Mucosa of descending colon (tissue), 3 donors: ENCODE results near the gene ZFP57. TPM values are rescaled to one million over a fixed set of nuclear protein-coding genes. Genes with fewer than 3 reads are reported as not detected.

Experiments used
- ATAC-seq: fragments of 200-7000 bp; cut with Tn5 transposase; one replicate; pipeline ENCODE4 v1.9.1; 2020; ENCODE audit warnings: mild to moderate bottlenecking, moderate library complexity
- DNase-seq, 3 donors: peaks; one replicate each; pipeline ENCODE4 v3.0.0-alpha.2; 2020
- H3K36me3 ChIP-seq: fragments of 200-600 bp; one replicate; pipeline ENCODE4 v1.8.0; 2021; ENCODE audit warnings: low read depth, mild to moderate bottlenecking
- H3K4me1 ChIP-seq: fragments of 200-600 bp; one replicate; pipeline ENCODE4 v1.8.0; 2021; ENCODE audit warnings: low read depth, mild to moderate bottlenecking
- H3K4me3 ChIP-seq: fragments of 200-600 bp; one replicate; pipeline ENCODE4 v1.8.0; 2021; ENCODE audit warnings: mild to moderate bottlenecking
- H3K9me3 ChIP-seq: fragments of 200-600 bp; one replicate; pipeline ENCODE4 v1.8.0; 2021; ENCODE audit warnings: mild to moderate bottlenecking
- intact Hi-C, 2 donors: fragments of 100-400 bp; cut with DNase I in 1 of 2; cut with micrococcal nuclease in 1 of 2; formaldehyde crosslinking; loops; one replicate each; pipeline versions ENCODE4 v1.11.0 to v1.11.1; 2022; cut with DNase I, micrococcal nuclease
- total RNA-seq, 3 donors: library from RNA; stranded (reverse); fragmentation: NEBNext Ultra II Directional in 2 of 3; extraction: Animal tissue kit (Norgen Biotek cat#: 25700) in 2 of 3; gene quantifications; one replicate each; pipeline versions ENCODE4 v1.2.1 to v1.2.4, GENCODE V29; 2021 to 2023
- TF ChIP-seq, protein P1 (sequence below): fragments of 200-600 bp; IDR thresholded peaks from one replicate; pipeline ENCODE4 v1.8.0; 2022; ENCODE audit warnings: antibody characterized with exemption, mild to moderate bottlenecking
- donor health status: DM: no; HTN: no; CAD: no; lungs with moderate emphysema.
- donor health status: DM: no; HTN: no; CAD: no.
- donor health status: DM: no; HTN: yes; CAD: no.

Gene ZFP57
- total RNA-seq, 3 donors from 2014 or later = not detected

- ATAC-seq = no peak
Observed at GRCh38 chr6:29727637-29728036, 46.7 kb upstream of the ZFP57 start.

GRCh38 chr6:29726571-29727194 lies 45.7 kb upstream of the ZFP57 start:
- no peak for ATAC-seq
- intact Hi-C loops = no loop called here

More at GRCh38 chr6:29727637-29728036, 46.7 kb upstream of the ZFP57 start:
- Histone ChIP-seq H3K4me3 (no peak overlapping the region), H3K36me3 (peaks cover 5% of the 10 kb centered on the region), H3K4me1 (peaks cover 16% of the 10 kb centered on the region), H3K9me3 (no peaks in the 10 kb centered on the region)
- no peak for DNase-seq
- TF ChIP-seq, protein P1, sequence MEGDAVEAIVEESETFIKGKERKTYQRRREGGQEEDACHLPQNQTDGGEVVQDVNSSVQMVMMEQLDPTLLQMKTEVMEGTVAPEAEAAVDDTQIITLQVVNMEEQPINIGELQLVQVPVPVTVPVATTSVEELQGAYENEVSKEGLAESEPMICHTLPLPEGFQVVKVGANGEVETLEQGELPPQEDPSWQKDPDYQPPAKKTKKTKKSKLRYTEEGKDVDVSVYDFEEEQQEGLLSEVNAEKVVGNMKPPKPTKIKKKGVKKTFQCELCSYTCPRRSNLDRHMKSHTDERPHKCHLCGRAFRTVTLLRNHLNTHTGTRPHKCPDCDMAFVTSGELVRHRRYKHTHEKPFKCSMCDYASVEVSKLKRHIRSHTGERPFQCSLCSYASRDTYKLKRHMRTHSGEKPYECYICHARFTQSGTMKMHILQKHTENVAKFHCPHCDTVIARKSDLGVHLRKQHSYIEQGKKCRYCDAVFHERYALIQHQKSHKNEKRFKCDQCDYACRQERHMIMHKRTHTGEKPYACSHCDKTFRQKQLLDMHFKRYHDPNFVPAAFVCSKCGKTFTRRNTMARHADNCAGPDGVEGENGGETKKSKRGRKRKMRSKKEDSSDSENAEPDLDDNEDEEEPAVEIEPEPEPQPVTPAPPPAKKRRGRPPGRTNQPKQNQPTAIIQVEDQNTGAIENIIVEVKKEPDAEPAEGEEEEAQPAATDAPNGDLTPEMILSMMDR = no peak
- intact Hi-C loops = no loop called here

GRCh38 chr6:29726001-29726400 lies 45.0 kb upstream of the ZFP57 start:
- peaks cover 16% of the 10 kb centered on the region for H3K4me1 ChIP-seq
- no peaks in the 10 kb centered on the region for H3K9me3 ChIP-seq
- DNase-seq = no peak
- intact Hi-C loops = no loop called here
- no peak for ATAC-seq
- H3K4me3 ChIP-seq = no peak overlapping the region
- peaks cover 5% of the 10 kb centered on the region for H3K36me3 ChIP-seq
- TF ChIP-seq, protein P1 = no peak

More at GRCh38 chr6:29726571-29727194, 45.7 kb upstream of the ZFP57 start:
- TF ChIP-seq, protein P1 = no peak
- Histone ChIP-seq H3K9me3 (no peaks in the 10 kb centered on the region), H3K4me1 (peaks cover 16% of the 10 kb centered on the region), H3K4me3 (no peak overlapping the region), H3K36me3 (peaks cover 5% of the 10 kb centered on the region)
- DNase-seq = no peak

- intact Hi-C loops = no loop called here
- TF ChIP-seq, protein P1 = no peak
- no peak for ATAC-seq
Observed at GRCh38 chr6:29724937-29725869, 44.3 kb upstream of the ZFP57 start.

GRCh38 chr6:29723666-29724588 lies 43.0 kb upstream of the ZFP57 start:
- Histone ChIP-seq H3K4me1 (peaks cover 16% of the 10 kb centered on the region), H3K4me3 (peak overlapping the region; percentile 99), H3K36me3 (peaks cover 5% of the 10 kb centered on the region), H3K9me3 (no peaks in the 10 kb centered on the region)
- peak; percentile 65 for ATAC-seq
- intact Hi-C loops = no loop called here
- peak; percentile 76 to 83 (median 78) for DNase-seq
- TF ChIP-seq, protein P1 = no peak

More at GRCh38 chr6:29724937-29725869, 44.3 kb upstream of the ZFP57 start:
- Histone ChIP-seq H3K9me3 (no peaks in the 10 kb centered on the region), H3K4me3 (no peak overlapping the region), H3K36me3 (peaks cover 5% of the 10 kb centered on the region), H3K4me1 (peaks cover 16% of the 10 kb centered on the region)
- DNase-seq = no peak
